CD14-positive monocyte (primary cell): ENCODE measurements around the gene BSN. TPM values are rescaled to one million over a fixed set of nuclear protein-coding genes. Genes with fewer than 3 reads are reported as not detected.

ENCODE experiments used
- DNase-seq, 3 donors: peaks; one replicate each; pipeline ENCODE4 v3.0.0-alpha.2; 2011 to 2022
- H2AFZ ChIP-seq: 2 replicates; pipeline ENCODE4 v1.6.0; 2012; ENCODE audit warnings: mild to moderate bottlenecking, low read depth, low read length, inconsistent platforms; ENCODE audit not compliant: insufficient read depth, poor library complexity, severe bottlenecking
- H3K27ac ChIP-seq, 2 donors: 1 replicate in 1 of 2; 2 replicates in 1 of 2; pipeline ENCODE4 v1.5.1; 2012 to 2013; ENCODE audit warnings: low read length in 2 of 2, control low read depth in 1 of 2, inconsistent platforms in 1 of 2, low read depth in 1 of 2, mild to moderate bottlenecking in 1 of 2
- H3K27me3 ChIP-seq, 2 donors: one replicate each; pipeline versions ENCODE4 v1.6.0 to v1.6.1; 2011 to 2013; ENCODE audit warnings: low read length in 2 of 2; ENCODE audit not compliant: control insufficient read depth in 2 of 2, insufficient read depth in 2 of 2
- H3K36me3 ChIP-seq, 2 donors: replicated peaks in 1 of 2; 1 replicate in 1 of 2; 2 replicates in 1 of 2; pipeline versions ENCODE4 v1.5.1 to v1.6.1; 2012 to 2013; ENCODE audit warnings: low read length in 2 of 2, control low read depth in 1 of 2, inconsistent platforms in 1 of 2, mild to moderate bottlenecking in 1 of 2; ENCODE audit not compliant: insufficient read depth in 2 of 2, control insufficient read depth in 1 of 2
- H3K4me1 ChIP-seq, 2 donors: 1 replicate in 1 of 2; 2 replicates in 1 of 2; pipeline versions ENCODE4 v1.5.1 to v1.6.1; 2012 to 2013; ENCODE audit warnings: low read length in 2 of 2, control low read depth in 1 of 2, inconsistent platforms in 1 of 2, mild to moderate bottlenecking in 1 of 2, moderate library complexity in 1 of 2; ENCODE audit not compliant: insufficient read depth in 2 of 2, control insufficient read depth in 1 of 2
- H3K4me2 ChIP-seq: replicated peaks from 2 replicates; pipeline ENCODE3; 2012; ENCODE audit warnings: low read length, moderate library complexity, mild to moderate bottlenecking; ENCODE audit not compliant: poor library complexity, severe bottlenecking; ENCODE audit errors: extremely low read depth
- H3K4me3 ChIP-seq, 3 experiments: fragments of 200-600 bp in 1 of 3; sonication (generic) in 1 of 3; replicated peaks in 1 of 3; 1 replicate in 2 of 3; 2 replicates in 1 of 3; pipeline ENCODE4 v1.5.1; 2011 to 2013; ENCODE audit warnings: low read length in 3 of 3, mild to moderate bottlenecking in 3 of 3, control low read depth in 2 of 3, low read depth in 2 of 3, inconsistent platforms in 1 of 3, moderate library complexity in 1 of 3
- H3K79me2 ChIP-seq: 2 replicates; pipeline ENCODE4 v1.6.0; 2012; ENCODE audit warnings: mild to moderate bottlenecking, control low read depth, inconsistent platforms, low read length, moderate library complexity; ENCODE audit not compliant: insufficient read depth
- H3K9ac ChIP-seq: 2 replicates; pipeline ENCODE4 v1.6.0; 2017; ENCODE audit warnings: low read length, mild to moderate bottlenecking; ENCODE audit not compliant: insufficient read depth, poor library complexity, severe bottlenecking
- H3K9me3 ChIP-seq, 2 donors: replicated peaks in 1 of 2; 1 replicate in 1 of 2; 2 replicates in 1 of 2; pipeline versions ENCODE4 v1.5.1 to v1.6.1; 2012 to 2013; ENCODE audit warnings: low read length in 2 of 2, control low read depth in 1 of 2; ENCODE audit not compliant: control insufficient read depth in 1 of 2, insufficient read depth in 1 of 2
- H4K20me1 ChIP-seq: 2 replicates; pipeline ENCODE4 v1.6.0; 2012; ENCODE audit warnings: mild to moderate bottlenecking, low read length, control low read depth, moderate library complexity; ENCODE audit not compliant: insufficient read depth
- H3K27ac Mint-ChIP-seq, 7 donors: one replicate each; pipeline ENCODE4 v1.8.0; 2020; ENCODE audit warnings: mild to moderate bottlenecking in 7 of 7, mixed read lengths in 7 of 7, moderate library complexity in 6 of 7, inconsistent platforms in 2 of 7
- H3K27me3 Mint-ChIP-seq, 3 donors: one replicate each; pipeline ENCODE4 v1.8.0; 2021 to 2022; ENCODE audit warnings: low read depth in 3 of 3, mild to moderate bottlenecking in 3 of 3, mixed read lengths in 3 of 3, moderate library complexity in 3 of 3, inconsistent platforms in 1 of 3
- H3K36me3 Mint-ChIP-seq, 2 donors: one replicate each; pipeline ENCODE4 v1.8.0; 2020; ENCODE audit warnings: mixed read lengths in 2 of 2, inconsistent platforms in 1 of 2, mild to moderate bottlenecking in 1 of 2
- H3K4me1 Mint-ChIP-seq: one replicate; pipeline ENCODE4 v1.8.0; 2020; ENCODE audit warnings: mild to moderate bottlenecking, mixed read lengths
- H3K4me3 Mint-ChIP-seq, 2 donors: one replicate each; pipeline ENCODE4 v1.8.0; 2020; ENCODE audit warnings: mild to moderate bottlenecking in 2 of 2, mixed read lengths in 2 of 2, moderate library complexity in 1 of 2
- H3K9me3 Mint-ChIP-seq, 7 donors: one replicate each; pipeline ENCODE4 v1.8.0; 2020 to 2022; ENCODE audit warnings: mixed read lengths in 7 of 7, mild to moderate bottlenecking in 6 of 7, moderate library complexity in 6 of 7, inconsistent platforms in 2 of 7
- CTCF ChIP-seq: fragments of 200-600 bp; IDR thresholded peaks from one replicate; pipeline ENCODE4 v1.8.0; 2022; ENCODE audit warnings: antibody characterized with exemption, mild to moderate bottlenecking
- WGBS: methylation state at CpG from one replicate; pipeline ENCODE4 v1.1.5; 2013; ENCODE audit warnings: missing lambda C conversion rate; ENCODE audit not compliant: insufficient coverage; 5-methylcytosine and 5-hydroxymethylcytosine counted together
- intact Hi-C, 2 donors: fragments of 100-400 bp; cut with micrococcal nuclease; formaldehyde crosslinking; loops; one replicate each; pipeline versions ENCODE4 v1.15.0 to v1.15.1; 2023
- polyA plus RNA-seq, 3 donors: library from polyadenylated mRNA; depleted of rRNA in 1 of 3; unstranded in 2 of 3; stranded (reverse) in 1 of 3; fragments of 300-500 nt in 2 of 3; fragments of >200 nt in 1 of 3; fragmentation: Illumina TruSeq in 2 of 3; gene quantifications; 1 replicate in 2 of 3; 2 replicates in 1 of 3; pipeline ENCODE4 v1.2.3, GENCODE V29; 2012 to 2021

Gene BSN
- polyA plus RNA-seq, 3 donors: not detected

- Histone ChIP-seq H3K9ac (no peak overlapping the region), H3K27ac (no peak overlapping the region), H4K20me1 (peaks cover 9% of the 10 kb centered on the region), H3K9me3 (no peaks in the 10 kb centered on the region), H3K79me2 (no peaks in the 10 kb centered on the region), H3K4me2 (no peak overlapping the region), H2AFZ (no peak overlapping the region), H3K27me3 (no peaks in the 10 kb centered on the region), H3K4me3 (no peak overlapping the region), H3K36me3 (peaks cover 17 to 18% of the 10 kb centered on the region in 2 donors), H3K4me1 (no peaks in the 10 kb centered on the region)
- Mint-ChIP-seq H3K27ac (no peak overlapping the region), H3K4me3 (no peak overlapping the region), H3K27me3 (peaks cover 0 to 3% (median 0%) of the 10 kb centered on the region in 3 donors), H3K9me3 (peaks cover 0 to under 1% (median 0%) of the 10 kb centered on the region in 7 donors), H3K36me3 (peaks cover 18 to 21% of the 10 kb centered on the region in 2 donors), H3K4me1 (peaks cover 2% of the 10 kb centered on the region)
- no peak for DNase-seq
- 100% methylated on average over 1 of the region's 3 CpGs for WGBS
- intact Hi-C loops: no loop called here
- TF ChIP-seq CTCF: no peak
Measured at GRCh38 chr3:49506906-49507305, 47.4 kb upstream of the BSN start.

- peaks cover 0 to 3% (median 0%) of the 10 kb centered on the region in 3 donors for H3K27me3 Mint-ChIP-seq
- H3K36me3 Mint-ChIP-seq: peaks cover 23 to 30% of the 10 kb centered on the region in 2 donors
- peaks cover 9% of the 10 kb centered on the region for H4K20me1 ChIP-seq
- H3K4me2 ChIP-seq: no peak overlapping the region
- H3K4me1 ChIP-seq: no peaks in the 10 kb centered on the region
- H3K9ac ChIP-seq: no peak overlapping the region
- intact Hi-C loops: no loop called here
- H3K27ac Mint-ChIP-seq: peak overlapping the region in 1 of 7 donors; percentile 32
- H3K27ac ChIP-seq: no peak overlapping the region
- TF ChIP-seq CTCF: no peak
- no peaks in the 10 kb centered on the region for H3K9me3 Mint-ChIP-seq
- no peak overlapping the region for H3K4me3 ChIP-seq
- no peaks in the 10 kb centered on the region for H3K27me3 ChIP-seq
- WGBS: no CpG with 5 or more reads among the region's 2 CpGs
- no peak for DNase-seq
- H3K4me3 Mint-ChIP-seq: no peak overlapping the region
- H3K4me1 Mint-ChIP-seq: no peaks in the 10 kb centered on the region
- H2AFZ ChIP-seq: no peak overlapping the region
- H3K9me3 ChIP-seq: no peaks in the 10 kb centered on the region
- no peaks in the 10 kb centered on the region for H3K79me2 ChIP-seq
- H3K36me3 ChIP-seq: peaks cover 27 to 31% of the 10 kb centered on the region in 2 donors
Measured at GRCh38 chr3:49509028-49509561, 45.2 kb upstream of the BSN start.
